Measurements from ENCODE around the gene PAQR6.

DNA sequence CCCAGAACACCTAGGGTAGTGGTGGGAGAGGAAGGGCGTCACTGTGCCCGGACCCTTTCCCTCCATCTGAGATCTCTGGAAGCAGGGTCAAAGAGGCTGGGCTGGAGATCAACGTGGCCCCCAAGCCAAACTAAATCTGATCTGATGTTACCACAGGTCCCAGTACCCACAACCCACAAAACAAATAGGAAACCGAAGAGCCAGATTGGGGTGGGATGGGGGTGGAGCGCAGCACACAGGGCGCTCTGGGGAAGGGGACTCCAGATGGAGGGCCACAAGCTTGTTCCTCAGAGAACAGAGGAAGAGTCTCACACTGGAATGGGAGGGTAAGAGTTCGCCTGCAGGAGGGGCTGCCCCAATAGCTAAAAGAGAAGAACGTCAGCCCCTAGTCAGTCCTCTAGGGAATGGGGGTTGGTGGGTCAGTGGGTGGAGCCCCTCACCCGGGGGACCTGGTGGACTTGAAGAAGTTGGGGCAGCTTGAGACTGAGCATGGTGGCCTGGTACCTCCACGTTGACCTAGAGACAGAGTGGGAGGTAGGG, 1.5 kb downstream of the PAQR6 start:
- TF ChIP-seq POLR2A (IDR thresholded peaks at IDR 0.05; ENCODE audit: control extremely low read depth in 1 of 2, low read depth in 2 of 2, low read length in 2 of 2): no peak; a peak in 1 of 3 replicates
- TF ChIP-seq, protein P1, sequence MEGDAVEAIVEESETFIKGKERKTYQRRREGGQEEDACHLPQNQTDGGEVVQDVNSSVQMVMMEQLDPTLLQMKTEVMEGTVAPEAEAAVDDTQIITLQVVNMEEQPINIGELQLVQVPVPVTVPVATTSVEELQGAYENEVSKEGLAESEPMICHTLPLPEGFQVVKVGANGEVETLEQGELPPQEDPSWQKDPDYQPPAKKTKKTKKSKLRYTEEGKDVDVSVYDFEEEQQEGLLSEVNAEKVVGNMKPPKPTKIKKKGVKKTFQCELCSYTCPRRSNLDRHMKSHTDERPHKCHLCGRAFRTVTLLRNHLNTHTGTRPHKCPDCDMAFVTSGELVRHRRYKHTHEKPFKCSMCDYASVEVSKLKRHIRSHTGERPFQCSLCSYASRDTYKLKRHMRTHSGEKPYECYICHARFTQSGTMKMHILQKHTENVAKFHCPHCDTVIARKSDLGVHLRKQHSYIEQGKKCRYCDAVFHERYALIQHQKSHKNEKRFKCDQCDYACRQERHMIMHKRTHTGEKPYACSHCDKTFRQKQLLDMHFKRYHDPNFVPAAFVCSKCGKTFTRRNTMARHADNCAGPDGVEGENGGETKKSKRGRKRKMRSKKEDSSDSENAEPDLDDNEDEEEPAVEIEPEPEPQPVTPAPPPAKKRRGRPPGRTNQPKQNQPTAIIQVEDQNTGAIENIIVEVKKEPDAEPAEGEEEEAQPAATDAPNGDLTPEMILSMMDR (IDR thresholded peaks at IDR 0.05; ENCODE audit: control extremely low read depth in 1 of 3, insufficient read depth in 1 of 3, low read depth in 1 of 3, low read length in 3 of 3): no peak
- no peak for TF ChIP-seq JUND (IDR thresholded peaks at IDR 0.05; ENCODE audit: low read length)
- no peak for TF ChIP-seq KDM5A (IDR thresholded peaks at IDR 0.05; ENCODE audit: low read length)
- no peak for TF ChIP-seq EP300 (IDR thresholded peaks at IDR 0.05; ENCODE audit: borderline replicate concordance in 1 of 2, low read depth in 2 of 2, low read length in 2 of 2)
- no peak for TF ChIP-seq EZH2 (IDR thresholded peaks at IDR 0.05; ENCODE audit: low read depth, low read length, severe bottlenecking)
- no peak for TF ChIP-seq SP2 (IDR thresholded peaks at IDR 0.05; ENCODE audit: low read length)
